ENCODE data around the gene SPO11.
"Not testable (repeated sequence)": the region's sequence is repeated elsewhere in the genome, so short reads cannot be mapped to it uniquely, and the experiment has no call there.

DNA sequence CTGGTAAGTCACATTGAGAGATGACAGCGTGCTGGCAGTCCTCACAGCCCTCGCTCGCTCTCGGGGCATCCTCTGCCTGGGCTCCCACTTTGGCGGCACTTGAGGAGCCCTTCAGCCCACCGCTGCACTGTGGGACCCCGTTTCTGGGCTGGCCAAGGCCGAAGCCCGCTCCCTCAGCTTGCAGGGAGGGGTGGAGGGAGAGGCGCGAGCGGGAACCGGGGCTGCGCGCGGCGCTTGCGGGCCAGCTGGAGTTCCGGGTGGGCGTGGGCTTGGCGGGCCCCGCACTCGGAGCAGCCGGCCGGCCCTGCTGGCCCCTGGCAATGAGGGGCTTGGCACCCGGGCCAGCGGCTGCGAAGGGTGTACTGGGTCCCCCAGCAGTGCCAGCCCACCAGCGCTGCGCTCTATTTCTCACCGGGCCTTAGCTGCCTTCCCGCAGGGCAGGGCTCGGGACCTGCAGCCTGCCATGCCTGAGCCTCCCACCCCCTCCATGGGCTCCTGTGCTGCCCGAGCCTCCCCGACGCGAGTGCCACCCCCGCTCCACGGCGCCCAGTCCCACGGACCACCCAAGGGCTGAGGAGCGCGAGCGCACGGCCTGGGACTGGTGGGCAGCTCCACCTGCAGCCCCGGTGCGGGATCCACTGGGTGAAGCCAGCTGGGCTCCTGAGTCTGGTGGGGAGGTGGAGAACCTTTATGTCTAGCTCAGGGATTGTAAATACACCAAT is 18.8 kb downstream of the SPO11 start:
- TF ChIP-seq CTCF (IDR thresholded peaks at IDR 0.05; ENCODE audit: low read depth, low read length, poor library complexity, severe bottlenecking); EZH2phosphoT487 (IDR thresholded peaks at IDR 0.05; ENCODE audit: borderline replicate concordance, low read length): not testable (repeated sequence)
